Central memory CD8-positive, alpha-beta T cell (primary cell): Measurements from ENCODE around the gene CBL.

Experiments used
- ATAC-seq: fragments of 150-1000 bp; cut with Tn5 transposase; replicated peaks from 2 replicates; pipeline ENCODE4 v1.10.0; 2022; ENCODE audit warnings: mild to moderate bottlenecking, moderate FRiP score, moderate number of reproducible peaks; ENCODE audit not compliant: poor library complexity, severe bottlenecking; ENCODE audit errors: extremely low read depth
- DNase-seq, 2 donors: peaks; one replicate each; pipeline ENCODE4 v3.0.0; 2021; ENCODE audit warnings: low spot score in 2 of 2
- H3K27ac Mint-ChIP-seq: one replicate; pipeline ENCODE4 v1.8.0; 2022; ENCODE audit warnings: low read depth, mild to moderate bottlenecking, moderate library complexity, mixed read lengths
- H3K27me3 Mint-ChIP-seq: one replicate; pipeline ENCODE4 v1.8.0; 2022; ENCODE audit warnings: mixed read lengths
- H3K36me3 Mint-ChIP-seq: one replicate; pipeline ENCODE4 v1.8.0; 2022; ENCODE audit warnings: mild to moderate bottlenecking, moderate library complexity, mixed read lengths; ENCODE audit not compliant: insufficient read depth
- H3K4me1 Mint-ChIP-seq: one replicate; pipeline ENCODE4 v1.8.0; 2022; ENCODE audit warnings: mixed read lengths
- H3K4me3 Mint-ChIP-seq: one replicate; pipeline ENCODE4 v1.8.0; 2022; ENCODE audit warnings: mild to moderate bottlenecking, moderate library complexity, mixed read lengths
- H3K9me3 Mint-ChIP-seq: one replicate; pipeline ENCODE4 v1.8.0; 2022; ENCODE audit warnings: mixed read lengths

The CBL gene

DNA sequence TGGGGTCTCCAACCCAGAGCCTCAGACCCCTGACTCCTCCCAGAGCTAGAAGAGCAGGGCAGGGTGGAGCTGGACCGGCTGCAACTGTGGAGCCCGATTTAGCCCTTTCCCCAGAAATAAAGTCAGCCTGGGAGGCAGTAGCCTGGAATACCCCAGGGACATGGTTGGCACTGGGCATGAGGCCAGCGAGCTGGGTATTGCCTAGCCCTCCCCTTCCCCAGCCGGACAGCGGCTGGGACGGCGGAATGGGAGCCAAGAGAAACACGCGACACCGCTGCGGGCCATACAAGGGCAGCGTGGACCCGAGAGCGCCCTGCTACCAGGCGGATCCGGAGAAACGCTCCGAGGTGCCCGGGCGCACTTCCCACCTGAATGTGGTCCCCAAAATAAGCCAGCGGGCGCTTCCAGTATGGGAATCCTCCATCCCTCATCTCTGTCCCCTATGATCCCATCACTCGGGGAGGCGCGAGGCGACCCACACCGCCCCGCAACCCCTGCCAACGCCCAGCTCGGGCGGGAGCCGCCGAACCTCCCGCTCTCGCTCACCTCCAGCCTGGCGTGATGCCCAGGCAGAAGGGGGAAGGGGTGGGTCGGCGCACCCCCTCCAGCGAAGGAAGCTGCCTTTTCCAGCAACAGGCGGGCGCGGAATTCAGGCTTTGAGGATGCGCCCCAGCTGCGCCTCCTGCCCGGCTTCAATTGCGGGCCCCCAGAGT, 110.0 kb downstream of the CBL start:
- H3K36me3 Mint-ChIP-seq, result peaks cover 2% of the 10 kb centered on the region
- DNase-seq (no peak), ATAC-seq (no peak)
- no peaks in the 10 kb centered on the region for H3K9me3 Mint-ChIP-seq
- H3K27me3 Mint-ChIP-seq, result peaks cover 49% of the 10 kb centered on the region
- no peak overlapping the region for H3K27ac Mint-ChIP-seq
- peaks cover 16% of the 10 kb centered on the region for H3K4me1 Mint-ChIP-seq
- peak overlapping the region; percentile 67 for H3K4me3 Mint-ChIP-seq

DNA sequence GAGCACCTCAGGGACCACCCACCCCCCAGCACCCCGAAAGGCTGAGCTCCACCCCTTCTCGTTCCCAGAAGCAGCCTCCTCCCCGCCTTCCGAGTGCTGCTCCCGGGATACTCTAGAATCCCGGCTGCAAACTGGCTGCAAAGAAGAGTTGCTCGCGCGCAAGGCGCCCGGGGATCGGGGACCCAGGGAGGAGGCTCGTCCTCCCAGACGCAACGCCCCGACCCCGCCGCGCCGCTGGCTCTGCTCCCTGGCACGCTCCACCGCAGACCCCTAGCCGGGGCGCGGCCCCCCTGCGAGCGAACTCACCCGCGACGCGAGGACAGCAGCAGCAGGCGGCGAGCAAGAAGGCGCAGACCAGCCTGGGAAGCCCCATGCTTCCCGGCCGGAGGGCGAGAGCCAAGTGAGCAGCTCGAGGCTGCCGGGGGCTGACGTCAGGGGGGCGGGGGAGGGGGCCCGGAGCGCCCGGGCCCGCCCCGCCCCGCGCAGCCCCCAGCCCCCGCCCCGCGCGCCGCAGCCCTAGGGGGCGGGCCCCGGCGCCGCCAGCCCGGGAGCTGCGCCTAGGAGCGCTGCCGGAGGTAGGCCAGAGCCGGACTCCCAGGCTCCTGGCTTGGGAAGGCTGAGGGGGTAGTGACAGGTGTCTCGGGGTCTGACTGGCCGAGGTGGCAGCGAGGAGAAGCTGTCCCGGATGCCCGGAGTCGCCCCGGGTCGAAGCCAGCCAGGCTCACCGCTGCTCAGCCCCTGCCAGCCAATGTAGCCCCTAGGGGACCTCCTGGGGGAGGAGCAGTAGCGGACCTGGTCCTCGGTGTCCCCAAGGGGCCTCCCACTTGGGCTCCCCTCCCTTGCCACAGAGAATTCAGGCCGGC, 110.8 kb downstream of the CBL start, which contains the start of gene MCAM:
TSS of gene MCAM (minus strand) at position 402 of the 863 bp plus-strand sequence. CDS start at position 373, 29 bp downstream.
- DNase-seq (no peak), ATAC-seq (no peak)
- Mint-ChIP-seq H3K27ac (no peak within 1 kb of the TSS), H3K9me3 (no peaks in the 10 kb centered on the region), H3K4me1 (peaks cover 22% of the 10 kb centered on the region), H3K4me3 (peak within 1 kb of the TSS; percentile 67), H3K27me3 (peaks cover 49% of the 10 kb centered on the region), H3K36me3 (peaks cover 2% of the 10 kb centered on the region)

DNA sequence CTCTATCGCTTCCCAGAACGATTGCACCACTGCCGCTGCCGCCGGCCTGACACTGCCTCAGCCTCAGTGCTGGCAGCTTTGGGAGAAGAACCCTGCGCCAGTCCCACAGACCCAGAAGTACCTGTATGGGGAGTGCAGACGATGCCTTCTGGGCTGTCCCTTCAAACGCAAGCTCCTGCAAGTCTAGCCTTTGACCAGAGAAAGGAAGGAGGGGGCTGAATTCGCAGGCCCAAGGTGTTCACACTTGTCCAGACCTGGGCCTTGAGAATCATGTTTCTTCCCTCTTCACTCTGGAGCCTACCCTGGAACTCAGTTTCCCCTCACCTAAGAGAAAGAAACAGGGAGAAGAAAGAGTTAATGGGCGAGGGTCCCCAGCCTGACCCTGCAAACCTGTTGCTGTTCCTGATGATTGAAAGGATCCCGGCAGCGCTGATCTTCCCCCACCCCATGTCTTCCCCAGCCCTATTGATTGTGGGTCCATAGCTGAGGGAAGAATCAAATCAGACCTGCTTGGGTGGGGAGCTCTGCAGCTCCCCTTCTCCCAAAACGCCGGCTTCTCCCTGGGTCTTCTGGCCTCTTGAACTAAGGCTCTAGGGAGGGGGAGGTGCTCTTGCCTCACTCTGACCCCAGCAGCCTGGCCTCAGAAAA, 111.6 kb downstream of the CBL start:
- H3K36me3 Mint-ChIP-seq, result peaks cover 2% of the 10 kb centered on the region
- peaks cover 49% of the 10 kb centered on the region for H3K27me3 Mint-ChIP-seq
- H3K4me3 Mint-ChIP-seq, result no peak overlapping the region
- no peaks in the 10 kb centered on the region for H3K9me3 Mint-ChIP-seq
- H3K4me1 Mint-ChIP-seq, result peaks cover 22% of the 10 kb centered on the region
- DNase-seq (no peak), ATAC-seq (no peak)
- no peak overlapping the region for H3K27ac Mint-ChIP-seq

DNA sequence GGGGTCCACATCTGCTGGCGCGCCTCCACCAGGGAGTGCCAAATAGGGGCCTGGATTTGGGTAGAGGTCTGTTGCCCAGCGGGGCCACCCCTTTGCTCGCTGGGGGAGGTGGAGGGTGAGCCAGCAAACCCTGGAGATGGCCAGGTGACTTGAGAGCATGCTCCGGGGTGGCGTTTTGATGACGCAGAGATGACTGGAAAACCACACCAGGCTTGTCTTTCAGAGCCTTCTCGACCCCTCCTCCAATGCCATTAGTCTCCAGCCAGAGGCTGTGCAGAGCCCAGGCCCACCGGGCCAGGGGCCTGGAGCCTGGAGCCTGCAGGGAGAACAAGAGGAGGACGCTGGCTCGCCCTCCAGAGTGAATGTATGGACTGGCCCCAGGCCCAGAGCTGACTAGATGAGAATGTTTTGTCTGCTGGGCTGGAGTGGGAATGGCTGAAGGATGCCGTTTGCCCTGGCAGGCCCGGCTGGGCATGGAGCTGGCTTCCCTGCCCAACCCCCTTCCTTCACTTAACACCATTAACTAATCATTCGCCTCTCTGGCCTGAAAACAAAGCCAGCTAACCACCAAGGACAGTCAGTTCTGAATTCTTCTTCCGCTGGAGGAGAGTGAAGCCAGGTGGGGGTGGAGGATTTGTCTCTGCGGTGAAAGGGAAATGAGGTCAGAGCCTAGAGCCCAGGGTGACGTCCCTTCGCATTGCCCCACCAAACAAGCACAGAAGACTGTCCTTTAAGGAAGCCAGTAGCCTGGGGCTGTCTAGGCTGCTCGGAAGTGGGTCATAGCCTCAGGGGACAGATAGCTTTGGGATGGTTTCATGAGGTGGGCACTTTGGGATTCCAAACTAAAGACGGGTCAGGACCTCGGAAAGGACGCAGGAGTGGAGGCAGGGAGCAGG, 112.3 kb downstream of the CBL start:
- Mint-ChIP-seq H3K4me1 (peaks cover 25% of the 10 kb centered on the region), H3K27me3 (peaks cover 49% of the 10 kb centered on the region), H3K27ac (no peak overlapping the region), H3K9me3 (no peaks in the 10 kb centered on the region), H3K4me3 (peak overlapping the region; percentile 77), H3K36me3 (peaks cover 2% of the 10 kb centered on the region)
- ATAC-seq (no peak), DNase-seq (no peak)

DNA sequence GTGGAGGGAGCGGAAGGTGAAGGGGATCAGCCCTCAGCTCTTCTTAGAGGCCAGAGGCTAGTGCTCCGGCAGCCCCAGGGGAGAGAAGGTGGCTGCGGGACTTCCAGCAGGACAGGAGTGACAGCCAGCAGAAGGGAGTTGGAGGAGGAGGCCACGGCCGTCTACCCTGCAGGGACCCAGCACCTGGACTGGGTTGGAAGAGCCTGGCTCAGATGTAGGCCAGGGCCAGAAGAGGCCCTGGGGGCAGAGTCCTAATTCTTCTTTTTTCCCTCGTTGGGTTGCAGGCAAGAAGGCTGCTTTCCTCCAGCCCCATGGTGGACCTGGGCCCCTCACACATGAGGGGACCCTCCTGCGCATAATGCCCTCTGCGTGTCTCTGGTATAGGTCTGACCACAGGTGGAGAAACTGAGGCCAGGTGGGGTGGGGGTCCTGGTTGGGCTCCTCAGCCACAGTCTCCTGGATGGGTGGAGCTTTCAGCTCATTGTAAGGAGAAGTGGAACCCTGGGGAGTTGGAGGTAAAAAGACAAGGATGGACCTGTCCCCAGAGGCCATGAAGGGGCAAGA, 113.1 kb downstream of the CBL start:
- Mint-ChIP-seq H3K4me3 (peak overlapping the region; percentile 77), H3K27me3 (peaks cover 47% of the 10 kb centered on the region), H3K36me3 (peaks cover 2% of the 10 kb centered on the region), H3K4me1 (peaks cover 31% of the 10 kb centered on the region), H3K9me3 (no peaks in the 10 kb centered on the region), H3K27ac (peak overlapping the region; percentile 35)
- DNase-seq (no peak), ATAC-seq (no peak)

DNA sequence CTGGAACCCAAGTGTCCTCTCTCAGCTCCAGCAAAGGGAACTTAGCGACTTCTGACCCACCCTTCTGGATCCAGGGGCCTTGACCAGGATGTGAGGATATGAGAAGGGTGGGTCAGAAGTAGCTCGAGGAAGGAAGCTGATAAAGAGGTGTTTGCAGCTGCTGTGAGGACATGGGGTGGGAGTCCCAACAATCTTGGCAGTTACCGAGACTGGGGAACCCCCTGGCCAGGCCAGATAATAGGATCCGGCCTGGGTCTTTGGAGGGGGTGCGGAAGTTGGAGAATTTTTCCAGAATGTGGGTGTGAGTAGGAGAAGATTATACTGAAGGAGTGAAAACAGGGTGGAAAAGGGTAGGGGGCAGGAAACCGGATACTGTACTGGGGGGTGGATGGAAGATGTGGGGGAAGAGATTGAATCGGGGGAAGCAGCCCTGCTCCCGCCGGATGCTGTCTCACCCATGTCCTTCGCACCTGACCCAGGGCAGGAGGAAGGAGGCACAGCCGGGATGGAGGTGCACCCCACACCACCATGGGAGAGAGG, 113.6 kb downstream of the CBL start:
- peaks cover 41% of the 10 kb centered on the region for H3K27me3 Mint-ChIP-seq
- H3K9me3 Mint-ChIP-seq, result no peaks in the 10 kb centered on the region
- H3K4me3 Mint-ChIP-seq, result peak overlapping the region; percentile 77
- peaks cover 2% of the 10 kb centered on the region for H3K36me3 Mint-ChIP-seq
- H3K27ac Mint-ChIP-seq, result peak overlapping the region; percentile 35
- DNase-seq (no peak), ATAC-seq (no peak)
- peaks cover 31% of the 10 kb centered on the region for H3K4me1 Mint-ChIP-seq

DNA sequence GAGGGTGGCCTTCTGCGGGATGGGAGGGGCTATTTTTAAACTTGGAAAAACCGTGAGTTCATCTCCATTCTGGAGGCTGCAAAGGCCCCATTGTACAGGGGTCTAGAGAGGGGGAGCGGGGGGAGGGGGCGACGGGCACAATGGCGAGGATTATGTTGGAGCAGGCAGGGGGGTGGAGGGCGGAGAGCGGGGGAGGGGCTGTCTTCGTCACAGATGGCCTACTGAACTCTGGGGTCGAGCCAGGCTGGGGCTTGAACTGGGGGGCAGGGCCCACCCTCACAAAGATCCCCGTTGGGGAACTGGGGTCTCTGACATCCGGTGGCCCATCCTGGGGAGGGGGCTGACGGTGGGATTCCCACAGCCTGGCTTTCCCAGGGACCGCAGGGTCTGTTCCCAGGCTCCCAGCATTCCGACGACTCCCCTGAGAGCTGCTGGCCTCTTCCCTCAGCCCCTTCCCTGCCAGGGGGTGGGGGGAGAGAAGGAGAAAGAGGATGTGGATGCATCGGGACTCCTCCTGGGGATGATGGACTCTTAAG, 114.2 kb downstream of the CBL start:
- Mint-ChIP-seq H3K27me3 (peaks cover 36% of the 10 kb centered on the region), H3K36me3 (peaks cover 2% of the 10 kb centered on the region), H3K9me3 (no peaks in the 10 kb centered on the region), H3K4me1 (peaks cover 29% of the 10 kb centered on the region), H3K27ac (peak overlapping the region; percentile 35), H3K4me3 (peak overlapping the region; percentile 77)
- no peak for ATAC-seq
- no peak for DNase-seq

DNA sequence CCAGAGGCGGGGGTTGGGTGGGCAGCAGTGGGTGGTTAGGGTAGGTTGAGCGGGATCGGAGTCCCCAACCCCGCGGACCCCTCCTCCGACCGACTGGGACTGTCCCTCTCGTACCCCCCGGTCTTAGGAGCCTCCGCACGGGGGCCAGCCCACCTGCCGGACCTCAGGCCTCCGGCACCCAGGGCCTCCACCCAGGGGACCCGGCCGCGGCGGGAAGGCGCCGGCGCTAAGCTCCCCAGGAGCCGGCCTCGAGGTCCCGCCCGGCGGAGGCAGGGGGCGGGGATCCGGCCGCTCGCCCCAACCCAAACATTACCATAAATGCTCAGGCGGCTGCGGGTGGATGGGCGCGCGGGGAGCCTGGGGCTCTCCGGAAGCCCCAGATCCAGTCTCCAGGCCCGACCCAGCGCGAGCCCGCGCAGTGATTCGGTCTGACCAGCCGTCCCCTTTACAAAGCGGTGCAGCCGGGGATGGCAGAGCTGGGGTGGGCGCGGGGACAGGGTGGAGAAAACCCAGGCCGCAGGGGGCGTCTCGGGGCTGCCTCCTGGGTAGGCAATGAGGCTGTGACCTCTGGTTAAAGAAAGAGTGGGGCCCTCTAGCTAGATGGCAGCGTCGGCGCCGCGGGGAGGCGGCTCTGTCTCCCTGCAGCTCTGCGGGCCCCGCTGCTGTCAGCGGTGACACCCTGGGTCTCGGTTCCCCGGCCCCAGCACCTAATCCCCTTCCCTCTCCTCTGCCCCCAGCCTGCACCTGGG, 114.8 kb downstream of the CBL start:
- H3K4me3 Mint-ChIP-seq, result peak overlapping the region; percentile 77
- peaks cover 29% of the 10 kb centered on the region for H3K27me3 Mint-ChIP-seq
- peaks cover 2% of the 10 kb centered on the region for H3K36me3 Mint-ChIP-seq
- ATAC-seq, result peak; percentile 75
- no peaks in the 10 kb centered on the region for H3K9me3 Mint-ChIP-seq
- H3K4me1 Mint-ChIP-seq, result peaks cover 23% of the 10 kb centered on the region
- DNase-seq, result no peak
- peak overlapping the region; percentile 74 for H3K27ac Mint-ChIP-seq

DNA sequence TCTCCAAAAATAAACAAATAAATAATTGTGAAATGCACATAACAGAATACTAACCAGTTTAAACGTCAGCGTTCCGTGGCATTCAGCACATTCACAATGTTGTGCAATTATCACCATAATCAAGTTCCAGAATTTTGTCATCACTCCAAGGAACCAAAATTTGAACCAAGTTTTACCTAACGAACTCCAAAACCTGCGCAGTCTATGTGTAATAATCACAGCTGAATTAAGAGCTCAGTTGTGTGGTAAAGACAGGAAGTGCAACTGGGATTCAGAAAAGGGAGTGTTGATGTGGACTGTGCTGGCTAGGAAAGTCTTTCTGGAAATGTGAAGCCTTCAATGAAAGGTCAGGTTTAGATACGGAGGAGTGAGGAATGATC, 116.2 kb downstream of the CBL start:
- Mint-ChIP-seq H3K27ac (no peak overlapping the region), H3K36me3 (peaks cover 2% of the 10 kb centered on the region), H3K9me3 (no peaks in the 10 kb centered on the region), H3K4me1 (peaks cover 23% of the 10 kb centered on the region), H3K4me3 (no peak overlapping the region), H3K27me3 (peaks cover 28% of the 10 kb centered on the region)
- ATAC-seq, result no peak
- DNase-seq, result no peak

DNA sequence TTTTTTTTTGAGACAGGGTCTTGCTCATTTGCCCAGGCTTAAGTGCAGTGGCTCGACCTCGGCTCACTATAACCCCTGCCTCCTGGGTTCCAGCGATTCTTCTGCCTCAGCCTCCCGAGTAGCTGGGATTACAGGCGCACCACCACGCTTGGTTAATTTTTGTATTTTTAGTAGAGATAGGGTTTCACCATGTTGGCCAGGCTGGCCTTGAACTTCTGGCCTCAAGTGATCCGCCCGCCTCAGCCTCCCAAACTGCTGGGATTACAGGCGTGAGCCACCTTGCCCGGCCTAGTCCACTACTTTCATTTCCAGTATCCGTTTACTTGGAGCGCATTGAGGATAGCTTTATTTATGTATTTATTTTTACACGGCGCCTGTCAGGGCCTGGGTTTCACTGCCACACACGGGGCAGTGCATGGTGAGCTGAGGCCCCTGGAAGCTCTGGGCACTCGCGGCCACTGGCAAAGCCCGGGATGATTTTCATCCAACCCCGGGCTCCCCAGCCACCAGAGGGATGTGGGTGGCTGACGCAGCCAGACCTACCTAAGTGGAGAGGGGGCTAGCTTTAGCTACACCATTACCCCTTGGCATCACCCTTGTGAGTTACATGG, 116.9 kb downstream of the CBL start:
- ATAC-seq, result no peak
- no peak overlapping the region for H3K27ac Mint-ChIP-seq
- H3K27me3 Mint-ChIP-seq, result peaks cover 22% of the 10 kb centered on the region

More for the DNA sequence above, 116.9 kb downstream of the CBL start:
- no peak for DNase-seq
- Mint-ChIP-seq H3K4me1 (peaks cover 23% of the 10 kb centered on the region), H3K4me3 (no peak overlapping the region), H3K36me3 (peaks cover 2% of the 10 kb centered on the region), H3K9me3 (no peaks in the 10 kb centered on the region)
